ENCODE results near the gene SLC13A5.

- no peak for TF ChIP-seq CTCF (IDR thresholded peaks at IDR 0.05)
- no peak for TF ChIP-seq POLR2A (IDR thresholded peaks at IDR 0.05)
Observed at GRCh38 chr17:6711681-6712057, 1.5 kb downstream of the SLC13A5 start.
